ENCODE results near the gene BRDT.
"Not testable (repeated sequence)": the region's sequence is repeated elsewhere in the genome, so short reads cannot be mapped to it uniquely, and the experiment has no call there.

The BRDT gene

GRCh38 chr1:91993256-91993655, 44.1 kb downstream of the BRDT start:
- DNase-seq = no peak

GRCh38 chr1:91997607-91998195, 48.5 kb downstream of the BRDT start:
- no peak for DNase-seq

GRCh38 chr1:92004129-92004528, 54.9 kb downstream of the BRDT start:
- no peak for DNase-seq

- DNase-seq = no peak
Observed at GRCh38 chr1:92013923-92014322, 64.7 kb downstream of the BRDT start.

- no peak for DNase-seq
Observed at GRCh38 chr1:92016720-92017316, 67.6 kb downstream of the BRDT start.

GRCh38 chr1:92017656-92018055, 68.5 kb downstream of the BRDT start:
- DNase-seq = no peak

- not testable (repeated sequence) for DNase-seq
Observed at GRCh38 chr1:92026042-92026441, 76.8 kb downstream of the BRDT start.

- DNase-seq = no peak
Observed at GRCh38 chr1:92026806-92027205, 77.6 kb downstream of the BRDT start.

- no peak for DNase-seq
Observed at GRCh38 chr1:92029241-92029922, 80.2 kb downstream of the BRDT start.

- DNase-seq = no peak
Observed at GRCh38 chr1:92030656-92031107, 81.5 kb downstream of the BRDT start.

GRCh38 chr1:92031281-92032110, 82.3 kb downstream of the BRDT start:
- no peak for DNase-seq

- DNase-seq = no peak
Observed at GRCh38 chr1:92037400-92037799, 88.2 kb downstream of the BRDT start.

GRCh38 chr1:92038695-92039346, 89.6 kb downstream of the BRDT start:
- DNase-seq = no peak

- no peak for DNase-seq
Observed at GRCh38 chr1:92040971-92041370, 91.8 kb downstream of the BRDT start.

- no peak for DNase-seq
Observed at GRCh38 chr1:92043621-92044020, 94.4 kb downstream of the BRDT start.

GRCh38 chr1:92045766-92046495, 96.7 kb downstream of the BRDT start:
- no peak for DNase-seq

GRCh38 chr1:92051948-92052347, 102.7 kb downstream of the BRDT start:
- DNase-seq = no peak
